Measurements from ENCODE around the gene PTPRN2.

The PTPRN2 gene

GRCh38 chr7:157840174-157840913 is 747.3 kb downstream of the PTPRN2 start:
- DNase-seq (ENCODE audit: low read depth), result no peak
- H3K4me3 ChIP-seq (ENCODE audit: low read depth, low read length), result no peak overlapping the region
- no peak for TF ChIP-seq CTCF (IDR thresholded peaks at IDR 0.05; ENCODE audit: control insufficient read depth, extremely low read depth, insufficient read depth)

- DNase-seq (ENCODE audit: low read depth), result no peak
- no peak for TF ChIP-seq CTCF (IDR thresholded peaks at IDR 0.05; ENCODE audit: control insufficient read depth, extremely low read depth, insufficient read depth)
- H3K4me3 ChIP-seq (ENCODE audit: low read depth, low read length), result no peak overlapping the region
Measured at GRCh38 chr7:157839672-157840167, 747.9 kb downstream of the PTPRN2 start.

- TF ChIP-seq CTCF (IDR thresholded peaks at IDR 0.05; ENCODE audit: control insufficient read depth, extremely low read depth, insufficient read depth), result no peak
- DNase-seq (ENCODE audit: low read depth), result no peak
- H3K4me3 ChIP-seq (ENCODE audit: low read depth, low read length), result no peak overlapping the region
Measured at GRCh38 chr7:157839226-157839625, 748.4 kb downstream of the PTPRN2 start.

- no peak overlapping the region for H3K4me3 ChIP-seq (ENCODE audit: low read depth, low read length)
- no peak for DNase-seq (ENCODE audit: low read depth)
- TF ChIP-seq CTCF (IDR thresholded peaks at IDR 0.05; ENCODE audit: control insufficient read depth, extremely low read depth, insufficient read depth), result no peak
Measured at GRCh38 chr7:157837561-157837960, 750.1 kb downstream of the PTPRN2 start.

- DNase-seq (ENCODE audit: low read depth), result no peak
- TF ChIP-seq CTCF (IDR thresholded peaks at IDR 0.05; ENCODE audit: control insufficient read depth, extremely low read depth, insufficient read depth), result no peak
- H3K4me3 ChIP-seq (ENCODE audit: low read depth, low read length), result no peak overlapping the region
Measured at GRCh38 chr7:157837047-157837446, 750.6 kb downstream of the PTPRN2 start.

- no peak for DNase-seq (ENCODE audit: low read depth)
- TF ChIP-seq CTCF (IDR thresholded peaks at IDR 0.05; ENCODE audit: control insufficient read depth, extremely low read depth, insufficient read depth), result no peak
- H3K4me3 ChIP-seq (ENCODE audit: low read depth, low read length), result no peak overlapping the region
Measured at GRCh38 chr7:157834501-157835163, 753.0 kb downstream of the PTPRN2 start.

All from LNCaP clone FGC (cell line).